SK-N-MC (cell line): ENCODE data around the gene SLC28A3.

Source experiments
- EZH2 ChIP-seq: fragments of 200-600 bp; sonication (generic); IDR thresholded peaks from one replicate; pipeline ENCODE4 v1.6.1; 2017; ENCODE audit warnings: antibody characterized with exemption
- POLR2AphosphoS5 ChIP-seq: IDR thresholded peaks from 2 replicates; pipeline ENCODE4 v1.6.1; 2012; ENCODE audit warnings: mild to moderate bottlenecking, low read depth, low read length, borderline replicate concordance

DNA sequence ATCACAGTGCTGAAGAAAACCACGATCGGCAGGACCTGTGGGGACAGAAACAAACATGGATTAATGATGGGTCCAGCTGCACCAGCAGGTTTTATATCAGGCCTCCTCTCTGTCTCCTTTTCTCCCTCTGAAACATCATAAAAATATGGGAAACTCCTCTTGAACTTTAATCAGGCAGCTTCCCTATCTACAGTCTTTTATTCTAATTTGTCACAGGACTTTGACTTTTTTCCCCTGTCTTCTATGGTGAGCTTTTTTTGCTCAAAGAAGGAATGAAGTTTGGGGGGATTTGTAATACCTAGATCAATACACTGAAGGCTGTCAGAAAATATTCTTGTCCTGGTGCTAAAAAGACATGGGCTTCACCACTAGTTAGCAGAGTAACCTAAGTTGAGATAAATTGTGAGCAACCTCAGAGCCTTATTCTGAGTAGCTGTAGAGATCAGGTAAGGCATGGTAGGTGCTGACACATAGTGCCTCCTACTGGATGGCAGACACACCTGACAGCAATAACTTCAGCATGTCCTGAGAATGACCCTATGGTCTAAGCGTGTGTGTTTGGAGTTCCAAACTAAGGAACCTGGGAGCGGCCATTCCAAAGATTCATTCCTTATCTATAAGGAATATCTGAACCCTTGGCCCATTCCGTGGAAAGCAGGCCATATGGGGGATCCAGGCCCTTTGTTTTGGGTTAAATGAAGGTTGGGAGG, 46.2 kb downstream of the SLC28A3 start:
- TF ChIP-seq EZH2 (no peak), POLR2AphosphoS5 (no peak)
